Measurements from ENCODE around the gene TBC1D22A. TPM values are rescaled to one million over a fixed set of nuclear protein-coding genes. Genes with fewer than 3 reads are reported as not detected.

TBC1D22A gene
- total RNA-seq, 1 donor from 2014 or later = 23.2 TPM

DNA sequence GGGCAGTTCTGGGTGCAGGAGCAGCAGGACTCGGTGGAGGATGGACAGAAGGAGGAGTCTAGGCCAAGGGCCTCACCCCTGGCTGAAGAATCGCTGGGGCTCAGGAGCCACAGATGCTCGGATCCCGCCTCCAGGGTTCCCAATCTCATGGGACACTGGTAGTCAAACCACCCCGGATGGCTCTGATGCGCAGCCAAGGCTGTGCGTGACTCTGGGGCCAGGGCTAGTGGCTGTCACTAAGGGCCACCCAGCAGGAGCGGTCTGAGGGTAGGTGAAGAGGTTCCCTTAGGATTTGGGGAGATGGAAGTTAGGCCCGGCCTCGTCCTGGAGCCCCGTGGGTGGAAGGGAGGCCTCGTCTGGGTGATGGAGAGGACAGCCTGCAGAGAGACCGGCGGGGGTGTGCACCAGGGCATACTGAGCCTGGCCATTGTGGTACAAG, 300.6 kb downstream of the TBC1D22A start:
- DNase-seq (ENCODE audit: low spot score, unreplicated experiment) = no peak
- Mint-ChIP-seq H3K36me3 (ENCODE audit: insufficient read depth) (peaks cover 5% of the 10 kb centered on the region), H3K9me3 (ENCODE audit: low read depth) (no peaks in the 10 kb centered on the region), H3K27me3 (no peaks in the 10 kb centered on the region), H3K4me3 (ENCODE audit: low read depth) (no peak overlapping the region), H3K4me1 (ENCODE audit: low read depth) (no peaks in the 10 kb centered on the region), H3K27ac (no peak overlapping the region)
- TF ChIP-seq, protein P1, sequence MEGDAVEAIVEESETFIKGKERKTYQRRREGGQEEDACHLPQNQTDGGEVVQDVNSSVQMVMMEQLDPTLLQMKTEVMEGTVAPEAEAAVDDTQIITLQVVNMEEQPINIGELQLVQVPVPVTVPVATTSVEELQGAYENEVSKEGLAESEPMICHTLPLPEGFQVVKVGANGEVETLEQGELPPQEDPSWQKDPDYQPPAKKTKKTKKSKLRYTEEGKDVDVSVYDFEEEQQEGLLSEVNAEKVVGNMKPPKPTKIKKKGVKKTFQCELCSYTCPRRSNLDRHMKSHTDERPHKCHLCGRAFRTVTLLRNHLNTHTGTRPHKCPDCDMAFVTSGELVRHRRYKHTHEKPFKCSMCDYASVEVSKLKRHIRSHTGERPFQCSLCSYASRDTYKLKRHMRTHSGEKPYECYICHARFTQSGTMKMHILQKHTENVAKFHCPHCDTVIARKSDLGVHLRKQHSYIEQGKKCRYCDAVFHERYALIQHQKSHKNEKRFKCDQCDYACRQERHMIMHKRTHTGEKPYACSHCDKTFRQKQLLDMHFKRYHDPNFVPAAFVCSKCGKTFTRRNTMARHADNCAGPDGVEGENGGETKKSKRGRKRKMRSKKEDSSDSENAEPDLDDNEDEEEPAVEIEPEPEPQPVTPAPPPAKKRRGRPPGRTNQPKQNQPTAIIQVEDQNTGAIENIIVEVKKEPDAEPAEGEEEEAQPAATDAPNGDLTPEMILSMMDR (IDR thresholded peaks at IDR 0.05; ENCODE audit: unreplicated experiment) = no peak

DNA sequence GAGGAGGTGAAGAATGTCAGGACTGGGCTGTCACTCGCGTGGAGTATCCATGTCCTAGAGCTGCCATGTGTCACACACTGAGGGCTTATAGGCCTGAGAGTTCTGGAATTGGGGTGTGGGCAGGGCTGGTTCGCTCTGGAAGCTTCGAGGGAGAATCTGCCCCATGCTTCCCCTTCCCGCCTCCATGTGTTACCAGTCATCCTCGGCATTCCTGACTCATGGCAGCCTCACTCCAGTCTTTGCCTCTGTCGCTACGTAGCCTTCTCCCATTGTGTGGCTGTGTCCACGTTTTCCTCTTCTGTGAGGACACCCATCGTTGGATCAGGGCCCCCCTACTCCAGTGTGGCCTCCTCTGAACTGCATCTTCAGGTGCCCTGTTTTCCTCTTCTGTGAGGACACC, 301.2 kb downstream of the TBC1D22A start:
- TF ChIP-seq, protein P1 (IDR thresholded peaks at IDR 0.05; ENCODE audit: unreplicated experiment) = no peak
- H3K4me3 Mint-ChIP-seq (ENCODE audit: low read depth) = no peak overlapping the region
- peaks cover 5% of the 10 kb centered on the region for H3K36me3 Mint-ChIP-seq (ENCODE audit: insufficient read depth)
- H3K27ac Mint-ChIP-seq = no peak overlapping the region
- no peak for DNase-seq (ENCODE audit: low spot score, unreplicated experiment)
- no peaks in the 10 kb centered on the region for H3K9me3 Mint-ChIP-seq (ENCODE audit: low read depth)
- H3K27me3 Mint-ChIP-seq = no peaks in the 10 kb centered on the region
- H3K4me1 Mint-ChIP-seq (ENCODE audit: low read depth) = no peaks in the 10 kb centered on the region

GRCh38 chr22:47064016-47064415, 301.6 kb downstream of the TBC1D22A start:
- H3K9me3 Mint-ChIP-seq (ENCODE audit: low read depth) = no peaks in the 10 kb centered on the region
- TF ChIP-seq, protein P1 (IDR thresholded peaks at IDR 0.05; ENCODE audit: unreplicated experiment) = no peak
- peaks cover 5% of the 10 kb centered on the region for H3K36me3 Mint-ChIP-seq (ENCODE audit: insufficient read depth)
- DNase-seq (ENCODE audit: low spot score, unreplicated experiment) = no peak
- no peak overlapping the region for H3K27ac Mint-ChIP-seq
- H3K4me3 Mint-ChIP-seq (ENCODE audit: low read depth) = no peak overlapping the region
- no peaks in the 10 kb centered on the region for H3K4me1 Mint-ChIP-seq (ENCODE audit: low read depth)
- H3K27me3 Mint-ChIP-seq = no peaks in the 10 kb centered on the region

- no peaks in the 10 kb centered on the region for H3K4me1 Mint-ChIP-seq (ENCODE audit: low read depth)
- H3K36me3 Mint-ChIP-seq (ENCODE audit: insufficient read depth) = peaks cover 5% of the 10 kb centered on the region
- TF ChIP-seq, protein P1 (IDR thresholded peaks at IDR 0.05; ENCODE audit: unreplicated experiment) = no peak
- no peaks in the 10 kb centered on the region for H3K27me3 Mint-ChIP-seq
- H3K9me3 Mint-ChIP-seq (ENCODE audit: low read depth) = no peaks in the 10 kb centered on the region
- H3K4me3 Mint-ChIP-seq (ENCODE audit: low read depth) = no peak overlapping the region
- no peak for DNase-seq (ENCODE audit: low spot score, unreplicated experiment)
- H3K27ac Mint-ChIP-seq = no peak overlapping the region
Observed at GRCh38 chr22:47064416-47064815, 302.0 kb downstream of the TBC1D22A start.

DNA sequence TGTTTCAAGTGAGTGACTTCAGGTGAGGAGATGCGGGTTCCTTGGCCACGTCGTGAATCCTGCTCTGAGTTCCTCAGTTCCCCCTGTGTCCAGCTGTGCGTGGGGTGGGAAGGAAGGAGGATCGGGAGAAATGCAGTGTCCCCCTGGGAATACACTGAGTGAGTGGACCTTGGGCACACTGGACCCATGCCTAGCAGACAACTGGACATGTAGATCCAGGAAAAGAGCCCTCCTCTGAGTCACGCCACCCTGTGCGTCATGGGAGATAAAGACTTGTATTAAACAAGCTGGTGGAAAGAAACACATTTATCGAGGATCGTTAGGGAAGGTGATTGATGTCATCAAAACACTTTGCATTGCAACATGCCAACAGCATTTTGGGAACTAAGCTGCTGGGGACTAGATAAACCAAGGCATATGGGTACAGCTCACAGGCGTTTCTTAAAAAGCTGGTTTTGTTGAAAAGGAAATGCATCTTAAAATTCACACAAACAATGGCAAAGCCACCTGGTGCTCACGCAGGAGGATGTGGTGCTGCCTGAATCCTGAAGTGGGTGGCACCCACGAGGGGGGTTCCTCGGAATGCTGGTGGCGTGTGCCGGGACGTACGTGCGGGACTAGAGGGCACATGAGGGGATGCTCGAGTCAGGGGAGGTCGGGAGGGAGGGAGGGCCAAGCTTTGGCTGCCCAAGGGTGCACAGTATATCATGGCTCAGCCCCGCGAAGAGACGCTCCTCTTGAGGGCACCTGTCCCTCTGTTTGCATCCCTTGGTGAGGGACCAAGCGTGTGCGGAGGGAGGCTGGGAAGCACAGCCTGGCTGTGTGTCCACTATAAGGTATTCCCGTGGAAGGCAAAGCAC, 303.5 kb downstream of the TBC1D22A start:
- Mint-ChIP-seq H3K27me3 (no peaks in the 10 kb centered on the region), H3K9me3 (ENCODE audit: low read depth) (no peaks in the 10 kb centered on the region), H3K4me1 (ENCODE audit: low read depth) (no peaks in the 10 kb centered on the region), H3K36me3 (ENCODE audit: insufficient read depth) (peaks cover 5% of the 10 kb centered on the region), H3K27ac (no peak overlapping the region), H3K4me3 (ENCODE audit: low read depth) (no peak overlapping the region)
- DNase-seq (ENCODE audit: low spot score, unreplicated experiment) = no peak
- TF ChIP-seq, protein P1 (IDR thresholded peaks at IDR 0.05; ENCODE audit: unreplicated experiment) = no peak

Data from progenitor cell of endocrine pancreas (in vitro differentiated cells).